GM10266 (cell line): Measurements from ENCODE around the gene MAP4K5.

Experiments
- DNase-seq: peaks from one replicate; pipeline ENCODE4 v3.0.0; 2012; ENCODE audit errors: extremely low spot score
- TF ChIP-seq, protein P1 (sequence below): IDR thresholded peaks from 2 replicates; pipeline ENCODE4 v1.5.1; 2012; ENCODE audit warnings: mild to moderate bottlenecking, low read depth; ENCODE audit not compliant: control insufficient read depth, insufficient read depth; ENCODE audit errors: missing control alignments

The MAP4K5 gene

DNA sequence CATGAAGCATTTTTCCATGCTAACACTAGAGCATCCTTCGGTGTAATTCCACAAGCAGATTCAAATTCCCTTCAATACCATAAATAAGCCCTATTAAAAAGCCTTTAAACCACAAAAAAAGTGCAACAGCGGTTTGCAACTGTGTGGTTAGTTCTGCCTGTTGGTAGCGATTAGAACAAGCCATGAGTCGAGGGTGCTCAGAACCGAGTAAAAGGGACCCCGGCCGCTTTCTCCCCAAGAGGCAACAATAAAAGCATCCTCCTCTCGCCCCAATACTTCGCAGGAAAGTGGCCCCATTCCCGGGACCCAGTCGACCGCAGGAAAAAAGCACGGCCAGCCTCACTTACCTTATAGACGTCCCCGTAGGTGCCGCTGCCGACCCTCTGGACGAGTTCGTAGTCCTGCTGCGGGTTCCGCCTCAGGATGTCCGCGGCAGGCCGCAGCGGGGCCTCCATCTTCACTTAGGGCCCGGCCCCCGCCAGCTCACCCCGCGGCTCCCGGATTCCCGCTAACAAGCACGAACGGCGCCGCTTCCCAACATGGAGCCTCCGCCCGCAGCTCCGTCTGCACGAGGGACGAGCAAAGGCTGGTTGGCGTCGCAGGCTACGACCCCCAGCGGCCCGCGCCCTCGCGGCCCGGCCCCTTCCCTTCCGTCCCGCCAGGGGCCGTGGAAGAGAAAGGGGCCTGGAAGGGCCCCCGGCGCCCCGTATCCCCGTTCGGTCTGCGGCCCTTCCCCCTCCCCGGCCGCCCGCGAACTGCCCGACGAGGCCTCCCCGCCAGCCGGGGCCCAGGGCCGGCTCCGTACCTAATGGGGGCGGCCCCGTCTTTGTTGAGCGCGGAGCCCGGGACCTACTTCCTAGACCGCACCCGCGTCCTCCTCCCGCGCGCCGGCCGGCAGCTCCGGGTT lies 521 bp downstream of the MAP4K5 start:
- peak; percentile 34 for DNase-seq
- TF ChIP-seq, protein P1, sequence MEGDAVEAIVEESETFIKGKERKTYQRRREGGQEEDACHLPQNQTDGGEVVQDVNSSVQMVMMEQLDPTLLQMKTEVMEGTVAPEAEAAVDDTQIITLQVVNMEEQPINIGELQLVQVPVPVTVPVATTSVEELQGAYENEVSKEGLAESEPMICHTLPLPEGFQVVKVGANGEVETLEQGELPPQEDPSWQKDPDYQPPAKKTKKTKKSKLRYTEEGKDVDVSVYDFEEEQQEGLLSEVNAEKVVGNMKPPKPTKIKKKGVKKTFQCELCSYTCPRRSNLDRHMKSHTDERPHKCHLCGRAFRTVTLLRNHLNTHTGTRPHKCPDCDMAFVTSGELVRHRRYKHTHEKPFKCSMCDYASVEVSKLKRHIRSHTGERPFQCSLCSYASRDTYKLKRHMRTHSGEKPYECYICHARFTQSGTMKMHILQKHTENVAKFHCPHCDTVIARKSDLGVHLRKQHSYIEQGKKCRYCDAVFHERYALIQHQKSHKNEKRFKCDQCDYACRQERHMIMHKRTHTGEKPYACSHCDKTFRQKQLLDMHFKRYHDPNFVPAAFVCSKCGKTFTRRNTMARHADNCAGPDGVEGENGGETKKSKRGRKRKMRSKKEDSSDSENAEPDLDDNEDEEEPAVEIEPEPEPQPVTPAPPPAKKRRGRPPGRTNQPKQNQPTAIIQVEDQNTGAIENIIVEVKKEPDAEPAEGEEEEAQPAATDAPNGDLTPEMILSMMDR: no peak

DNA sequence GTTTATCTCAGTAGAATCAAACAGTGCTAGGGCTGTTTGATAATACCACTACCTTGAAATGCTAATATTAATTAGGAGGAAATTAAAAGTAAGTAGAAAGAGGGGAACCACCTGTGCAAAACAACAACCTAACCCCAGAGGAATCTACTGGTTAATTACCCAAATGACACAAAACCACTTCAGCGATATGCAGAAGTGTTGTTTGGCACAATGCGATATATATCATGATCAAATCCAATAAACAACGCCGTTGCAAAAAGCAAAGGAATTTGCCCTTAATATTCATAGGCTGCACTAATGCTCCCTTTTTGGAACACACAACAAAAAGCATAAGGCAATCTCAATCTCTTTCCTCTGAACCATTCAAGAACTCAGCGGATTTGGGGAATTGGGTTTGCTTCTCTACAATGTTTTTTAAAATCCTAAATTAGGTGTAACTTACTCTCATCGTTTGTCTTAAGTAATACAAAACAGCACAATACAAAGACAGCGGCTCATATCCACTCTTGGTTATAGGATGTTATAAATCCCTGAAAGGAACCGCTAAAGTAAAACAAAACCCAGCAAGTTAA lies 1.5 kb downstream of the MAP4K5 start:
- TF ChIP-seq, protein P1: no peak
- no peak for DNase-seq

DNA sequence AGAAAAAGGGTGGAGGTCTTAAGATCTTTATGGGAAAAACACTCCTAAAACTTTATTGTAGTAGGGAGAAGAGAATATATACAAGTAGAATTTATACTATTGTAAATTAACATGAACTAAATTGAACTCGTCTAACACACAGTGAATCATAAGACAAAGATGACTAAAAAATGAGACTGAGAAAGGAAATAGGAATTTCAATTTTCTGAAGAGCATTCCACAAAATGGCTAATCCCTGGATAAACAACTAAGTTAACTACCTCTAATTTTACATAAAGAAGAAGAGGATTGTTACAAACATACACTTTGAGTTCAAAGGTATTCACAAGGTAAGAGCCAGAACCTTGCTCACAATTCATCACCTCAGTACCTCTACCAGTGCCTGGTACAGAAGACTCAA lies 2.0 kb downstream of the MAP4K5 start:
- TF ChIP-seq, protein P1: no peak
- DNase-seq: no peak

DNA sequence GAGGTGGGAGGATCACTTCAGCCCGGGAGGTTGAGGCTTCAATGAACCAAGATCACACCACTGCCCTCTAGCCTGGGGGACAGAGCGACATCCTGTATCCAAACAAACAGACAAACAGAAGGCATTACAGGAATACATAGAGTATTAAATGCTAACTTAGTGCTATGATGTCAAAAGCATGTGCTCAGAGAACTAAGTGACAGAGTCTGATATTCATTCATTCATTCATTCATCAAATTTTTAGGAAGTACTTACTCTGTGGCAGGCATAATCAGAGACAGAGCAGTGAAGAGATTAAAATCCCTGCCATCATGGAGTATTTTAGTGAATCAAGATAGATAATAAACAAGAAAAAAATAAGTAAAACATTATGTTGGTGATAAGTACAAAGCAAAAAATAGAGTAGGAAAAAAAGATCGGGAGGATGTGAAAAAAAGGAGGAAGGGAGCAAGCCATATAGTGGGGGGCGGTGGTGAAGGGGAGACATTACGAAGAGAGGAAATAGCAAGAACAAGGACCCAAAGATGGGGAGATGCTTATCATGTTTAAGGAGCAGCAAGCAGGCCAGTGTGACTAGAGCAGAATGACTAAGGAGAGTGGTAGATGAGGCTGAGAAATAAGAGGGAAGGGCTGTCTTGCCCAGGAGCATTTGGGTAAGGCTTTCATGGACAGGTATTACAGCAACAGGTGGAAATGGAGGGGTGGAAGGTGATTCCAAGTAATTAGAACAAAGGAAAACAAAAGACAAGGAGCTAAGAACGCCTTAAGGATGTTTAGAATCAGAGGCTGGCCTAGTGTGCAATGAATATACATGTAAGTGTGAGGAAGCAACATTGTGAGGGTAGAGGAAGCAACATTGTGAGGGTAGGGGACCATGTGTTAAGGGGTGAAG lies 2.8 kb downstream of the MAP4K5 start:
- TF ChIP-seq, protein P1: no peak
- DNase-seq: no peak

DNA sequence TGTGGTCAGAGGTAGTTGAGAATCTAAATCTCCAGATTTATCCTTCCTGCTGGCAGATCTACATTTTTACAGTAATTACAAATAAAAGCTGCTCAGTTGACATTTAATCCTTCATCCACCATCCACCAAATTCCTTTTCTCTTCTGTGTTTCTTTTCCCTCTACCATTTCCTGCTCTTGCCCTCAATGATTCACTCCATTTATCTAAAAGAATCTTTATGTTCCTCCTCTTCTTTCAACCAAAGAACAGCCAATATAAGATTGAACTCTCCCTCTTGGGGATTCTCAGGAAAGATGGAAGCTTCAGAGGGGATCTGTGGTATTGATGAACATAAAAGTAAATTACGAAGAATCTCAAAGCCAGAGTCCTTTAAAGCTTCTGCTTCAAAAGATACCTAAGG lies 4.4 kb downstream of the MAP4K5 start:
- no peak for DNase-seq
- TF ChIP-seq, protein P1: no peak

DNA sequence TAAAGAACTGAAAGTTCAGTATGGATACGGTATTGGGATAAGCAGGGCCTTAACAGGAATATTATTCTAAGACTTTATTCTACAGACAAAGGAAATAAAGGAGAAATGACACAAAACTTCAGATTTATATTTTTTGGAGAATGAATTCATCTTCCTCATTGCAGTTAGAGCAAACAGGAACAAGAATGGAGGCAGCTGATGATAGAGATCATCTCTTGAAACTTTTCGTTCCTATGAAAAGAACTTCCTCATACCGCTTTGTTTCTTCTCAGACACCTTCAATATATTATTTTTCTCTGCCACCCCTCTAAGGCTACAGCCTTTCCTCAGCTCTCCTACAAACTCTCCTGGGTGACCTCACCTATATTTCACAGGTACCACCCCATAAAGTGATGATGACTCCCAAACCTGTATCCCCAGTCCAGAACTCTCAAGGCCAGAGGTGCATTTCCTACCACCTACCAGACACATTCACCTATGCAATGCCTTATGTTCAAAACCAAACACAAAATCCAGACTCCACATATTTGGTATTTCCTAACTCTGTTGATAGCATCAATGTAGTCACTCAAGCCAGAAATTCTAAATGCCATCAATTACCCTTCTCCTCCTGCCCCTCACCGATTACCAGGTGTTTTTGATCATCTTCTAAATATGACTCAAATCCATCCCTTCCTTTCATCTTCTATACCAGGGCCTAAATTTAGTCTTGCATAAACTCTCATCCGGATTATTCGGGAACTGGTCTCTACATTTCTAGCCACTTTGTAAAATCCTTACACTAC lies 7.4 kb downstream of the MAP4K5 start:
- TF ChIP-seq, protein P1: no peak
- DNase-seq: no peak
